IMR-90 (cell line): Measurements from ENCODE around the gene KLHDC9.

Experiments used
- BHLHE40 ChIP-seq: fragments of 150-350 bp; IDR thresholded peaks from 2 replicates; pipeline ENCODE4 v1.6.1; 2016; ENCODE audit warnings: mild to moderate bottlenecking, low read depth, low read length
- CEBPB ChIP-seq: IDR thresholded peaks from 2 replicates; pipeline ENCODE4 v1.6.1; 2012; ENCODE audit warnings: low read depth, low read length, improper control_type of control experiment
- CHD1 ChIP-seq: IDR thresholded peaks from 2 replicates; pipeline ENCODE4 v1.6.1; 2012; ENCODE audit warnings: low read depth, low read length, improper control_type of control experiment
- FOS ChIP-seq: fragments of 150-350 bp; IDR thresholded peaks from 2 replicates; pipeline ENCODE4 v1.6.1; 2016; ENCODE audit warnings: low read depth, low read length
- MAFK ChIP-seq: IDR thresholded peaks from 2 replicates; pipeline ENCODE4 v1.6.1; 2012; ENCODE audit warnings: low read depth, low read length, improper control_type of control experiment
- MXI1 ChIP-seq: IDR thresholded peaks from 2 replicates; pipeline ENCODE4 v1.6.1; 2012; ENCODE audit warnings: low read depth, mild to moderate bottlenecking, low read length, moderate library complexity, borderline replicate concordance
- POLR2A ChIP-seq: IDR thresholded peaks from 2 replicates; pipeline ENCODE4 v1.6.1; 2012; ENCODE audit warnings: mild to moderate bottlenecking, low read depth, low read length
- RAD21 ChIP-seq: IDR thresholded peaks from 2 replicates; pipeline ENCODE4 v1.6.1; 2012; ENCODE audit warnings: low read length, improper control_type of control experiment
- RCOR1 ChIP-seq: IDR thresholded peaks from 2 replicates; pipeline ENCODE4 v1.6.1; 2012; ENCODE audit warnings: mild to moderate bottlenecking, low read length, improper control_type of control experiment; ENCODE audit not compliant: insufficient replicate concordance
- RFX5 ChIP-seq: IDR thresholded peaks from 2 replicates; pipeline ENCODE4 v1.8.0; 2012; ENCODE audit warnings: low read depth, mild to moderate bottlenecking, low read length, moderate library complexity
- SMC3 ChIP-seq: fragments of 150-350 bp; IDR thresholded peaks from 2 replicates; pipeline ENCODE4 v1.6.1; 2016; ENCODE audit warnings: low read depth, mild to moderate bottlenecking, antibody characterized with exemption, low read length, moderate library complexity
- TF ChIP-seq, protein P1 (sequence below): conservative IDR thresholded peaks from 2 replicates; pipeline ENCODE4 v1.5.1; 2012; ENCODE audit warnings: mild to moderate bottlenecking, low read depth, low read length, improper control_type of control experiment
- TF ChIP-seq, protein P2 (sequence below): fragments of 150-350 bp; IDR thresholded peaks from 2 replicates; pipeline ENCODE4 v1.6.1; 2016; ENCODE audit warnings: low read depth, mild to moderate bottlenecking, low read length, moderate library complexity, borderline replicate concordance
- TF ChIP-seq, protein P3 (sequence below): fragments of 150-350 bp; IDR thresholded peaks from 2 replicates; pipeline ENCODE4 v1.6.1; 2017; ENCODE audit warnings: mild to moderate bottlenecking, antibody characterized with exemption, low read length, low read depth

DNA sequence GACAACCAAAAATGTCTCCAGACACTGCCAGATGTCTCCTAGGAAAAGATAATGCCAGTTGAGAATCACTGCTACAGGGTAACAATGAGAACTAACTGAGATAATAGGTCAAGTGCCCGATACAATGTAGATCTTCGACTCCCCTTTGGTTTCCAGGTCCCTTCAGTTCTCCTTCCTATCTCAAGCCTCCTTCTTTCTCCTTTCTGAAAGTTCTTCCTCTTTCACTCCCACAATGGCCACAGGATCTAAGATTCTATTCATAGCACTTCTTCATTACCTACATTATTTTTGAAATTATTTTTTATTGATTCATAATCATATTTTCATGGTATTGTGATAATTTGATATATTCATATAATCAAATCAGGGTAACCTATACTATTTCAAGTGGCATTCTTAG, 13.4 kb downstream of the KLHDC9 start:
- TF ChIP-seq, protein P1, sequence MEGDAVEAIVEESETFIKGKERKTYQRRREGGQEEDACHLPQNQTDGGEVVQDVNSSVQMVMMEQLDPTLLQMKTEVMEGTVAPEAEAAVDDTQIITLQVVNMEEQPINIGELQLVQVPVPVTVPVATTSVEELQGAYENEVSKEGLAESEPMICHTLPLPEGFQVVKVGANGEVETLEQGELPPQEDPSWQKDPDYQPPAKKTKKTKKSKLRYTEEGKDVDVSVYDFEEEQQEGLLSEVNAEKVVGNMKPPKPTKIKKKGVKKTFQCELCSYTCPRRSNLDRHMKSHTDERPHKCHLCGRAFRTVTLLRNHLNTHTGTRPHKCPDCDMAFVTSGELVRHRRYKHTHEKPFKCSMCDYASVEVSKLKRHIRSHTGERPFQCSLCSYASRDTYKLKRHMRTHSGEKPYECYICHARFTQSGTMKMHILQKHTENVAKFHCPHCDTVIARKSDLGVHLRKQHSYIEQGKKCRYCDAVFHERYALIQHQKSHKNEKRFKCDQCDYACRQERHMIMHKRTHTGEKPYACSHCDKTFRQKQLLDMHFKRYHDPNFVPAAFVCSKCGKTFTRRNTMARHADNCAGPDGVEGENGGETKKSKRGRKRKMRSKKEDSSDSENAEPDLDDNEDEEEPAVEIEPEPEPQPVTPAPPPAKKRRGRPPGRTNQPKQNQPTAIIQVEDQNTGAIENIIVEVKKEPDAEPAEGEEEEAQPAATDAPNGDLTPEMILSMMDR = no peak
- TF ChIP-seq RFX5 = no peak
- TF ChIP-seq, protein P2, sequence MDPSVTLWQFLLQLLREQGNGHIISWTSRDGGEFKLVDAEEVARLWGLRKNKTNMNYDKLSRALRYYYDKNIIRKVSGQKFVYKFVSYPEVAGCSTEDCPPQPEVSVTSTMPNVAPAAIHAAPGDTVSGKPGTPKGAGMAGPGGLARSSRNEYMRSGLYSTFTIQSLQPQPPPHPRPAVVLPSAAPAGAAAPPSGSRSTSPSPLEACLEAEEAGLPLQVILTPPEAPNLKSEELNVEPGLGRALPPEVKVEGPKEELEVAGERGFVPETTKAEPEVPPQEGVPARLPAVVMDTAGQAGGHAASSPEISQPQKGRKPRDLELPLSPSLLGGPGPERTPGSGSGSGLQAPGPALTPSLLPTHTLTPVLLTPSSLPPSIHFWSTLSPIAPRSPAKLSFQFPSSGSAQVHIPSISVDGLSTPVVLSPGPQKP = no peak
- TF ChIP-seq POLR2A = no peak
- TF ChIP-seq CHD1 = no peak
- TF ChIP-seq CEBPB = no peak
- no peak for TF ChIP-seq SMC3
- no peak for TF ChIP-seq MAFK
- no peak for TF ChIP-seq RCOR1
- no peak for TF ChIP-seq MXI1
- no peak for TF ChIP-seq BHLHE40
- TF ChIP-seq RAD21 = no peak
- TF ChIP-seq FOS = no peak
- TF ChIP-seq, protein P3, sequence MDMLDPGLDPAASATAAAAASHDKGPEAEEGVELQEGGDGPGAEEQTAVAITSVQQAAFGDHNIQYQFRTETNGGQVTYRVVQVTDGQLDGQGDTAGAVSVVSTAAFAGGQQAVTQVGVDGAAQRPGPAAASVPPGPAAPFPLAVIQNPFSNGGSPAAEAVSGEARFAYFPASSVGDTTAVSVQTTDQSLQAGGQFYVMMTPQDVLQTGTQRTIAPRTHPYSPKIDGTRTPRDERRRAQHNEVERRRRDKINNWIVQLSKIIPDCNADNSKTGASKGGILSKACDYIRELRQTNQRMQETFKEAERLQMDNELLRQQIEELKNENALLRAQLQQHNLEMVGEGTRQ = no peak
